CD8-positive, alpha-beta memory T cell (primary cell): ENCODE measurements around the gene ETFRF1. TPM values are rescaled to one million over a fixed set of nuclear protein-coding genes. Genes with fewer than 3 reads are reported as not detected.

Experiments
- CTCF ChIA-PET: fragments of 350-600 bp; sonication (Branson Sonifier 250); formaldehyde crosslinking; loops from one replicate; lab custom pipeline; 2021; ENCODE audit warnings: antibody characterized with exemption; lab: Charles Lee
- POLR2A ChIA-PET: fragments of 350-600 bp; sonication (Branson Sonifier 250); formaldehyde crosslinking; loops from one replicate; lab custom pipeline; 2021; ENCODE audit warnings: antibody characterized with exemption; lab: Charles Lee
- DNase-seq, 5 donors: peaks; one replicate each; pipeline versions ENCODE4 v3.0.0 to v3.0.0-alpha.2; 2020 to 2022; ENCODE audit warnings: mixed read lengths in 1 of 5
- H3K27ac ChIP-seq: one replicate; pipeline ENCODE4 v1.7.0; 2013; ENCODE audit warnings: low read depth, mild to moderate bottlenecking, low read length, moderate library complexity
- H3K27me3 ChIP-seq: 2 replicates; pipeline ENCODE4 v1.7.0; 2013; ENCODE audit warnings: low read length, mild to moderate bottlenecking; ENCODE audit not compliant: insufficient read depth, poor library complexity, severe bottlenecking
- H3K36me3 ChIP-seq: 2 replicates; pipeline ENCODE4 v1.7.0; 2013; ENCODE audit warnings: mild to moderate bottlenecking, low read length, moderate library complexity; ENCODE audit not compliant: insufficient read depth
- H3K4me1 ChIP-seq: 2 replicates; pipeline ENCODE4 v1.7.0; 2013; ENCODE audit warnings: mild to moderate bottlenecking, low read length, moderate library complexity; ENCODE audit not compliant: insufficient read depth
- H3K4me3 ChIP-seq: 2 replicates; pipeline ENCODE4 v1.7.0; 2013; ENCODE audit warnings: mild to moderate bottlenecking, low read length
- H3K9me3 ChIP-seq: 2 replicates; pipeline ENCODE4 v1.7.0; 2013; ENCODE audit warnings: mild to moderate bottlenecking, low read length
- H3K27ac Mint-ChIP-seq, 8 donors: one replicate each; pipeline ENCODE4 v1.8.0; 2020 to 2021; ENCODE audit warnings: mixed read lengths in 8 of 8, mild to moderate bottlenecking in 6 of 8, inconsistent platforms in 3 of 8, moderate library complexity in 3 of 8
- H3K27me3 Mint-ChIP-seq, 2 donors: one replicate each; pipeline ENCODE4 v1.8.0; 2020 to 2021; ENCODE audit warnings: mixed read lengths in 2 of 2, mild to moderate bottlenecking in 1 of 2, moderate library complexity in 1 of 2
- H3K36me3 Mint-ChIP-seq, 3 donors: one replicate each; pipeline ENCODE4 v1.8.0; 2020 to 2021; ENCODE audit warnings: mixed read lengths in 3 of 3, inconsistent platforms in 1 of 3, mild to moderate bottlenecking in 1 of 3
- H3K4me1 Mint-ChIP-seq, 3 donors: one replicate each; pipeline ENCODE4 v1.8.0; 2020 to 2021; ENCODE audit warnings: mixed read lengths in 3 of 3, inconsistent platforms in 1 of 3, mild to moderate bottlenecking in 1 of 3
- H3K4me3 Mint-ChIP-seq, 7 donors: one replicate each; pipeline ENCODE4 v1.8.0; 2020 to 2021; ENCODE audit warnings: mixed read lengths in 7 of 7, mild to moderate bottlenecking in 6 of 7, moderate library complexity in 4 of 7, inconsistent platforms in 2 of 7
- H3K9me3 Mint-ChIP-seq, 5 donors: one replicate each; pipeline ENCODE4 v1.8.0; 2020 to 2022; ENCODE audit warnings: mixed read lengths in 5 of 5, mild to moderate bottlenecking in 3 of 5, moderate library complexity in 2 of 5, inconsistent platforms in 1 of 5
- polyA plus RNA-seq: library from polyadenylated mRNA; unstranded; fragments of 300-500 nt; fragmentation: Illumina TruSeq; gene quantifications from one replicate; pipeline ENCODE4 v1.2.3, GENCODE V29; 2021
- total RNA-seq, 2 experiments: library from RNA; stranded (reverse); gene quantifications; one replicate each; pipeline ENCODE4 v1.2.3, GENCODE V29; 2021

Gene ETFRF1, protein sequence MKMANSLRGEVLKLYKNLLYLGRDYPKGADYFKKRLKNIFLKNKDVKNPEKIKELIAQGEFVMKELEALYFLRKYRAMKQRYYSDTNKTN
- 10 to 100 TPM; 12.4 to 14.4 TPM for total RNA-seq
- 30.1 TPM for polyA plus RNA-seq

DNA sequence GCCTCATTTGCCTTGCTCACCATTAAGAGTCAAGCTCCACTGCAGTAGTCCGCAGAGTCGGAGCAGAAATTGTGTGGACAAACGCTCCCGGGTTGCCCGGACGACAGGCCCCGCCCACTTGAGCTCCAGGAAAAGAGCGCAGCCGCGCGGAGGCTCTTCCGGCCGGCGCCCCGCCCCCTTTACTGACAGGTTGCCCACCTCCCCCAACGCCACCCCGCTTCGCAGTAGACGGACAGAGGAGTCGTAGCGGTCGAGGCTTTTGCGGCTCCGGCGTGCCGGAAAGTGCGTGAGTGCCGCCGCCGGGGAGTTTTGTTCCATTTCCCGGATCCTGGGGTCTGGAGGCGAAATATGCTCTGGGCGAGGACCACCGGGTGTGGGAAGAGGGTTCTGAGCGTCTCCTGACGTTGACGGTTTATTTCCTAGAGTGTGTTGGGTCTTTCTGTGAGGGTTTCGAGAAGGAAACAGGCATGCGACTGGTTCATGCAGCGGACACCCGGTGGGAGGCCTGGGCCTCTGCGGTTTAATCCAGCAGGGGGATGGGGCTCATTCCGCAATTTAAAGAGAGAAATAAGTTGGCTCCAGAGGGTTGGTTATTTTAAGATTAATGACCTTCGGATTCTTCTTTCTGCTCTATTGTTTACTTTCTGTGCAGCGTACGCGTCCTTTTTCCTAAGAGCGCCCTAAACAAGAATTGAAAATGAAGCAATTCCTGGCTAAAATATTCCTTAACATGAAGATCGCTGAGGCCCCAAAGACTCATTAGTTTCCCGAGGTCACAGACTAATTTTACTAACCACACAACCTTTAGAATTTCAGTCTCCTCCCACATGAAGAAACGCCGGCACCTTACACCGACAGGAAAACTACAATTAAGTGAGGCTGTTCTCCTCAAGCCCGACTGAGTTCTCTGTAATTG lies at the start of gene ETFRF1, which contains the start of gene DNAI7:
TSS of gene ETFRF1 (plus strand) at position 182 of the 916 bp plus-strand sequence. CDS start 8,720 bp downstream, outside the sequence.
TSS of gene DNAI7 (minus strand) at position 105 of the 916 bp plus-strand sequence. CDS start at position 23, 82 bp downstream.
- Histone ChIP-seq H3K9me3 (no peaks in the 10 kb centered on the region), H3K27me3 (no peaks in the 10 kb centered on the region), H3K36me3 (no peaks in the 10 kb centered on the region), H3K4me3 (peak within 1 kb of the TSS; percentile 84), H3K27ac (peak within 1 kb of the TSS; percentile 95), H3K4me1 (peaks cover 15% of the 10 kb centered on the region)
- Mint-ChIP-seq H3K36me3 (peaks cover 0 to 19% (median 4%) of the 10 kb centered on the region in 3 donors), H3K27me3 (peaks cover 0 to 6% of the 10 kb centered on the region in 2 donors), H3K4me3 (peak within 1 kb of the TSS; percentile 96 to 99 (median 97)), H3K4me1 (peaks cover 31 to 54% (median 49%) of the 10 kb centered on the region in 3 donors), H3K27ac (peak within 1 kb of the TSS; percentile 99 to 100 (median 99)), H3K9me3 (no peaks in the 10 kb centered on the region)
- peak; percentile 95 to 98 (median 96) for DNase-seq
- POLR2A ChIA-PET, result interaction anchor here (0.6 to 1.8 kb wide), 5 partner anchors 10 to 144 kb away, joined by 4 to 10 read pairs (median 5); partner anchors contain the start of gene KRAS
- CTCF ChIA-PET, result interaction anchor here (0.9 to 1.2 kb wide), 7 partner anchors 8 to 194 kb away, joined by 3 to 6 read pairs (median 3); no protein-coding TSS in a partner anchor

GRCh38 chr12:25146686-25147085 lies 48.4 kb upstream of the ETFRF1 start:
- Mint-ChIP-seq H3K27me3 (no peaks in the 10 kb centered on the region), H3K27ac (no peak overlapping the region), H3K9me3 (no peaks in the 10 kb centered on the region), H3K4me1 (no peaks in the 10 kb centered on the region), H3K4me3 (no peak overlapping the region), H3K36me3 (no peaks in the 10 kb centered on the region)
- no peak for DNase-seq
- Histone ChIP-seq H3K27me3 (no peaks in the 10 kb centered on the region), H3K4me3 (no peak overlapping the region), H3K4me1 (no peaks in the 10 kb centered on the region), H3K9me3 (no peaks in the 10 kb centered on the region), H3K36me3 (no peaks in the 10 kb centered on the region), H3K27ac (no peak overlapping the region)
- ChIA-PET POLR2A (no interaction called here), CTCF (interaction anchor here (0.9 kb wide), 1 partner anchor 8 kb away, joined by 3 read pairs; no protein-coding TSS in a partner anchor)

DNA sequence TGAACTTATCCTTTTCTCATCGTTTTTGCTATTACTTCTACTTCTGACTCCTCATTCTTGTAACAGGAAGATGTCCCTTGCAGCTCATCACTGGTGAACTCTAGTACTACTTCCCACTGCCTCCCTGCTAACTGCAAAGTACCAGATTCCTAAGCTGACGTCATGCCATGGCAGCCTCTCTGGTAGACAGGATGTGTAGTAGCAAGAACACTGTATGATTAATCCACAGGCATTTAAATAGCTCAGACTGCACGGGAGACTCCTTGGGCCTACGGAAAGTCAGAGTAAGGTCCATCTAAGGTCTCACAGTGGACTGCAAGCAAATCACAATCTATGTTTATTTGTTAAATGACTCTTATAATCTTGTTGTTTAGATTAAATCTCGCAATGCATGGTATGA lies 43.6 kb upstream of the ETFRF1 start:
- Histone ChIP-seq H3K27me3 (no peaks in the 10 kb centered on the region), H3K4me1 (no peaks in the 10 kb centered on the region), H3K9me3 (no peaks in the 10 kb centered on the region), H3K4me3 (no peak overlapping the region), H3K36me3 (no peaks in the 10 kb centered on the region), H3K27ac (no peak overlapping the region)
- Mint-ChIP-seq H3K27ac (peak overlapping the region in 1 of 8 donors; percentile 1), H3K36me3 (no peaks in the 10 kb centered on the region), H3K27me3 (no peaks in the 10 kb centered on the region), H3K4me3 (no peak overlapping the region), H3K4me1 (peaks cover 6 to 11% (median 9%) of the 10 kb centered on the region in 3 donors), H3K9me3 (no peaks in the 10 kb centered on the region)
- DNase-seq, result no peak
- POLR2A ChIA-PET, result no interaction called here
- CTCF ChIA-PET, result interaction anchor here (1.1 to 2.7 kb wide), 3 partner anchors 22 to 236 kb away, joined by 4 to 10 read pairs (median 4); no protein-coding TSS in a partner anchor

DNA sequence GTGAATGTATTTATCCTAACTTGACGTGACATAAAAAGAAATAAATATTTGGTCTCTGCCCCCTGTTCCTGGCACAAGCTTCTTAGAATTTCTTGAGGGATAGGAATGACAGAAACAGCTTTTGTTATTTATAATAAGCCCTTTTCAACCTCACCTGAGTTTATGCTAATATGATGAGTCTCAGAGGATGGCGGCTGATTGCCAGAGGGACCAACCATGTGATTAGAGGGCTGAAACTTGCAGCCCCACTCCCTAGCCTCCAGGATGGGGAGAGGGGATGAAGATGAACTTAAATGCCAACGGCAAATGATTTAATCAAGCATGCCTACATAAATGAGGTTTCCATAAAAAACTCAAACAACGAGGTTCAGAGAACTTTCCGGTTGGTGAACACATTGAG lies 43.0 kb upstream of the ETFRF1 start:
- no peaks in the 10 kb centered on the region for H3K27me3 ChIP-seq
- no peaks in the 10 kb centered on the region for H3K4me1 ChIP-seq
- H3K9me3 ChIP-seq, result no peaks in the 10 kb centered on the region
- Mint-ChIP-seq H3K4me1 (peaks cover 6 to 11% (median 9%) of the 10 kb centered on the region in 3 donors), H3K27me3 (no peaks in the 10 kb centered on the region), H3K4me3 (no peak overlapping the region), H3K9me3 (no peaks in the 10 kb centered on the region), H3K36me3 (no peaks in the 10 kb centered on the region), H3K27ac (no peak overlapping the region)
- no peak for DNase-seq
- CTCF ChIA-PET, result interaction anchor here (0.7 to 2.7 kb wide), 4 partner anchors 23 to 236 kb away, joined by 3 to 10 read pairs (median 6); no protein-coding TSS in a partner anchor
- POLR2A ChIA-PET, result no interaction called here
- no peak overlapping the region for H3K27ac ChIP-seq
- no peaks in the 10 kb centered on the region for H3K36me3 ChIP-seq
- H3K4me3 ChIP-seq, result no peak overlapping the region

DNA sequence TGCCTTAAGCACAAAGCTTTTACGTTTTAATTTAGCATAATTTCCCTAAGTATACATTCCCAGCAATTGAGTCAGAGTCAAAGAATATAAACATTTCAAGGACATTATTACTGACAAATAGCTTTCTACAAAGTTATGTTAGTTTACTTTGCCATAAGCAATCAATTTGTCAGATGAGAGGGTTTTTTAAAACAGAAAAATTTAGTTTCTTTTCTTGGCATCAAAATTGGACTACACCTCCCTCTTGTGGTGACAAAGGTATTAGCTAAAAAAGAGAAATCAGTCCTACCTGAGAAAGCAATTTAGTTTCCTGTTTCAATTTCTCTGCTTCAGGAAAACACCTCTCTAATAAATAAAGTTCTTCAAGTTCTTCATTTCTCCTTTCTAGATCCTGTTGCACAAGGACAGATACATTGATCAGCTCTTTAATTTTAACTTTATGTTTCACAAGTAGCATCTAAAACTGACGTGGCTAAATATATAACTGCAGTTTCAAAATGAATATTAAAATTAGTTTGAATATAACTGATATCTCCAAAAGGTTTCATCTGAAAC lies 39.9 kb upstream of the ETFRF1 start:
- Histone ChIP-seq H3K4me3 (no peak overlapping the region), H3K4me1 (no peaks in the 10 kb centered on the region), H3K36me3 (no peaks in the 10 kb centered on the region), H3K9me3 (no peaks in the 10 kb centered on the region), H3K27me3 (no peaks in the 10 kb centered on the region), H3K27ac (no peak overlapping the region)
- ChIA-PET POLR2A (interaction anchor here (0.7 to 1.3 kb wide), 5 partner anchors 39 to 233 kb away, joined by 3 to 5 read pairs (median 4); partner anchors contain the start of genes DNAI7, ETFRF1 and KRAS), CTCF (interaction anchor here (1.0 to 1.9 kb wide), 9 partner anchors 8 to 164 kb away, joined by 3 to 7 read pairs (median 4); partner anchors contain the start of genes DNAI7 and ETFRF1)
- DNase-seq, result peak in 2 of 5 donors; percentile 35 to 43
- Mint-ChIP-seq H3K36me3 (no peaks in the 10 kb centered on the region), H3K9me3 (no peaks in the 10 kb centered on the region), H3K27me3 (no peaks in the 10 kb centered on the region), H3K4me3 (peak overlapping the region; percentile 29 to 86 (median 77)), H3K4me1 (peaks cover 6 to 11% (median 9%) of the 10 kb centered on the region in 3 donors), H3K27ac (peak overlapping the region in 6 of 8 donors; percentile 3 to 85 (median 54))

- ChIA-PET POLR2A (no interaction called here), CTCF (interaction anchor here (0.6 to 1.9 kb wide), 2 partner anchors 85 to 1608 kb away, joined by 3 to 7 read pairs; no protein-coding TSS in a partner anchor)
- Mint-ChIP-seq H3K36me3 (no peaks in the 10 kb centered on the region), H3K9me3 (no peaks in the 10 kb centered on the region), H3K27me3 (no peaks in the 10 kb centered on the region), H3K27ac (peak overlapping the region in 1 of 8 donors; percentile 74), H3K4me1 (peaks cover 6 to 11% (median 9%) of the 10 kb centered on the region in 3 donors), H3K4me3 (no peak overlapping the region)
- H3K36me3 ChIP-seq, result no peaks in the 10 kb centered on the region
- no peaks in the 10 kb centered on the region for H3K27me3 ChIP-seq
- H3K27ac ChIP-seq, result no peak overlapping the region
- H3K4me3 ChIP-seq, result no peak overlapping the region
- no peak for DNase-seq
- H3K9me3 ChIP-seq, result no peaks in the 10 kb centered on the region
- H3K4me1 ChIP-seq, result no peaks in the 10 kb centered on the region
These were observed 39.0 kb upstream of the ETFRF1 start for GRCh38 chr12:25156061-25156460.

DNA sequence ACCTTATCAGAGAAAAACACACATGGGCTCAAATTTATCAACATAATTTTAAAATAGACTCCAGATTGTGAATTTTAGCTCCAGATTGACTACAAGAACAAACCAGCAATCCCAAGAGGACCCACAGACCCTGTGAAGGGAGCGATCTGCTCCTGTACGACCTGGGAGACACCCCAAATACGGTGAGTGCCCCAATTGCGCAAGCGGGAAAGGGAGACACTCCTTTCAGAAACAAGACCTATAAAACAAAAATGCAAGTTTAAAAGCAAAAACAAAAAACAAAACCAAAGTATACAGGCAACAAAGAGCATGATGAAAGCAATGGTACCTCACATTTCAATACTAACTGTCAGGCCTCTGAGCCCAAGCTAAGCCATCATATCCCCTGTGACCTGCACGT lies 32.2 kb upstream of the ETFRF1 start:
- H3K27ac ChIP-seq, result no peak overlapping the region

More for the DNA sequence above, 32.2 kb upstream of the ETFRF1 start:
- Mint-ChIP-seq H3K9me3 (no peaks in the 10 kb centered on the region), H3K4me3 (no peak overlapping the region), H3K36me3 (no peaks in the 10 kb centered on the region), H3K27ac (no peak overlapping the region), H3K4me1 (no peaks in the 10 kb centered on the region), H3K27me3 (no peaks in the 10 kb centered on the region)
- Histone ChIP-seq H3K9me3 (no peaks in the 10 kb centered on the region), H3K36me3 (no peaks in the 10 kb centered on the region), H3K27me3 (no peaks in the 10 kb centered on the region), H3K4me1 (no peaks in the 10 kb centered on the region), H3K4me3 (no peak overlapping the region)
- ChIA-PET POLR2A (no interaction called here), CTCF (no interaction called here)
- no peak for DNase-seq
